A549 treated with DMSO at 1 μM for 4 hours (cell line): ENCODE measurements around the gene ZNF578. TPM values are rescaled to one million over a fixed set of nuclear protein-coding genes. Genes with fewer than 3 reads are reported as not detected.

Experiments used
- total RNA-seq: library from RNA; stranded (reverse); fragments of 200-300 nt; extraction: Qiagen RNA extraction; gene quantifications from 5 replicates; pipeline ENCODE4 v1.2.3, GENCODE V29; 2022; ENCODE audit warnings: low read depth

ZNF578 gene
- total RNA-seq: not detected in 5 replicates

DNA sequence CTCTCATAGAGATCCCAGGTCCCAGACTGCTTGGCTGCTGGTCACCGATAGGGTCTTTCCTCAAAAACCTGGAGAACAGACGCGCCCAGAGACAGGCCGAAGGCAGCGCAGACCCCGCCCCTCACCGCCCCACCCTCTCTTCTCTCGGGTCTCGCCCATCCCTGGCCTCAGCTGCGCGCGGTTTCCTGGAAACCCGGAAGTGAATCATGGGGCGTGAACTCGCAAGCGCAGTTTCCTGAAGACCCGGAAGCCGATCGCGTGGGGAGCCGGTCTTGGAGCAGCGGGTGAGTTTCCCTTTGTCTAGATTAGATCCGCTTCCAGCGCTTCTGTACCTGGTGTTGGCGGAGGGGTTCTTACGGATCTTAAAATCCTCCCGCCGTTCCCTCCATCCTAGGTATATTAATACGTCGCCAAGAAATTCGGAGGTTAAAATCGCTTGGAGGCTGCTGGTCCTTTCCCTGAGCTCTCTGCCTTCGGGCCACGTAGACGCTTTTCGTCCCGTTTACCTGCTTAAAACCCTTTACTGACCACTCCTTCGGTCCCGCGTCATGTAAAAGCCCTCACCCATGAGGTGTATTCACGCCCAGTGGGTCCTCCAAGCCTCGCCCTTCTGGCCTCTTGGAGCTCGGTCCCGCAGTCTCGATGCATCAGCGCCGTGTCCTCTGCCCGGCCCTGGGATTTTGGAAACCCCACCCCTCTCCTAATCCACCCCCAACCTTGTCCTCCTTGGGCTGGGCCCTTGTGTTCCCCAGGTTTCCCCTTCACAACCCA lies at the start of gene ZNF578:
Gene ZNF578, plus strand, starts transcription at position 230 of the 771 bp plus-strand sequence. CDS start 48,293 bp downstream, outside the sequence.

DNA sequence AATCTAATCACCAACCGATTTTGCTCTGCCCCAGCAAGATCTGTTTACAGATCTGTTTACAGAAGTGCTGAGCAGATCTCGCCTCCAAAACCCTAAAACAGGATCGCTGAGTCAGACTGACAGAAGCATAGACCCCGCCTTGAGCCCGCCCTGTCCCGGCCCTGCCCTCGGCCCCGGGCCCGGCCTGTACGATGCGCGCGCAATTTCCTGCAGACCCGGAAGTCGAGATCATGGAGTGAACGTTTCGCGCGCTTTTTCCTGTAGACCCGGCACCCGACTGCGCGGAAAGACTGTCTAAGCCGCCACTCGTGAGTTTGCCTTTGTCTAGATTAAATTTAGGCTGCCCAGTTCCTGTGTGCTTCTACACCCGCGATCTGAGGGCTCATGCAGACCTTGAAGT lies 24.4 kb upstream of the ZNF578 start, which contains the start of gene ZNF534:
Gene ZNF534, plus strand, starts transcription at position 212 of the 400 bp plus-strand sequence. CDS start 2,327 bp downstream, outside the sequence.

DNA sequence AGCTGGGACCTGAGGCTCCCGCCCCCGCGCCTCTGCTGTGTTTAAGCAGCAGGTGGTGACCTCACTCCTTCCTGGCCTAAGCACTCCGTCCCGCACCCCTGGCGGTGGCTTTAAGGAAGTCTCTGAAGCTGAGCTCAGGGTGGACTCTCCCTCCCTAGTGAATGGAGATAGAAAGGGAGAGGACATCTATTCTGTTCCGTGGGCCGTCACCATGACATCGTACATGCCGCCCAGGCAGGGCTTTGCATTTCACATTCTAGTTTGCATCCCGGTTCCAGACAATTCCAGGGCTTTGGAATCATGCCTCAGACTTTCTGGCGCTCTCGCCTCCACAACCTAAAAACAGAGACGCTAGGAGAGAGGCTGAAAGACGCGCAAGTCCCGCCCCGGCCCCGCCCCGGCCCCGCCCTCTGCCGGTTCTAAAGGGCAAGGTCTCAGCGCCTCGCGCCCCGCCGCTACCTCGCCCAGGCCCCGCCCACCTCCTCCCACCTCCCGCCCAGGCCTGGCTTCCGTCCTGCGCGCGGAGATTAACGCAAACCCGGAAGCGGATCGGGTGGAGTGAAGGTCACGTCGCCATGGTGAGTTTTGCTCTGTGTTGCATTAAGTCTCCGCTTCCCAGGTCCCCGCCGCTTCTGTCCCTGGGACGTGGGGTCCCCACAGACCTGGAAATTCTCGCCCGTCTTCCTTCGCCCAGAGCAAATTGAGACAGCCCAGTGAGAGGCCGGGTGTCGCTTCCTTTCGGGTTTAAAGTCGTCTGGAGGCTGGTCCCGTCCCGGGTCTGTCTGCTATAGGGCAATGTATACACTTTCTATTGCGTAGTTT lies 74.0 kb downstream of the ZNF578 start, which contains the start of gene ZNF808:
Gene ZNF808, plus strand, starts transcription at position 535 of the 822 bp plus-strand sequence. CDS start 15,617 bp downstream, outside the sequence.

Other genes with a start within 250 kb of the ZNF578 start
- 7.5 to 11.2 TPM (median 11.2 TPM) in 5 replicates for gene ZNF766, start 184.0 kb upstream of the ZNF578 start, total RNA-seq
- gene ZNF480, start 156.4 kb upstream of the ZNF578 start, total RNA-seq: 7.0 to 22.4 TPM (median 16.8 TPM) in 5 replicates
- gene ZNF610, start 117.3 kb upstream of the ZNF578 start, total RNA-seq: not detected in 5 replicates
- gene ZNF880, start 83.6 kb upstream of the ZNF578 start, total RNA-seq: 0.36 to 1.5 TPM (median 1.0 TPM) in 5 replicates
- gene ZNF528, start 55.7 kb upstream of the ZNF578 start, total RNA-seq: 0.08 to 0.62 TPM (median 0.54 TPM) in 3 of 5 replicates, not detected in the others
- not detected in 5 replicates for gene ZNF534, start 24.4 kb upstream of the ZNF578 start, total RNA-seq
- 0.03 to 0.34 TPM (median 0.16 TPM) in 5 replicates for gene ZNF808, start 74.1 kb downstream of the ZNF578 start, total RNA-seq
- gene ZNF701, start 116.7 kb downstream of the ZNF578 start, total RNA-seq: 0.07 to 0.22 TPM (median 0.11 TPM) in 5 replicates
- gene ZNF83, start 184.8 kb downstream of the ZNF578 start, total RNA-seq: 0.06 to 0.27 TPM (median 0.09 TPM) in 5 replicates